SK-N-MC (cell line): Measurements from ENCODE around the gene LINC01488.

ENCODE experiments used
- DNase-seq: peaks from one replicate; pipeline ENCODE4 v3.0.0-alpha.2; 2011; ENCODE audit warnings: low read depth, low spot score
- H3K27ac ChIP-seq: fragments of 200-600 bp; sonication (generic); 2 replicates; pipeline ENCODE4 v1.5.1; 2016; ENCODE audit warnings: mixed run types
- H3K36me3 ChIP-seq: fragments of 200-600 bp; sonication (generic); 2 replicates; pipeline ENCODE4 v1.6.1; 2017; ENCODE audit warnings: antibody characterized with exemption, low read length, mixed read lengths; ENCODE audit not compliant: insufficient read depth
- H3K4me3 ChIP-seq: fragments of 200-600 bp; sonication (generic); 2 replicates; pipeline ENCODE4 v1.5.1; 2016
- H3K9ac ChIP-seq: fragments of 200-600 bp; sonication (generic); 2 replicates; pipeline ENCODE4 v1.8.0; 2017; ENCODE audit warnings: mixed run types, mixed read lengths; ENCODE audit not compliant: insufficient read length
- H3K9me3 ChIP-seq: fragments of 200-600 bp; sonication (generic); 2 replicates; pipeline ENCODE4 v1.6.1; 2017; ENCODE audit warnings: low read depth, mild to moderate bottlenecking, antibody characterized with exemption, low read length, moderate library complexity, mixed read lengths
- EZH2 ChIP-seq: fragments of 200-600 bp; sonication (generic); IDR thresholded peaks from one replicate; pipeline ENCODE4 v1.6.1; 2017; ENCODE audit warnings: antibody characterized with exemption
- FOXP2 ChIP-seq: optimal IDR thresholded peaks from 2 replicates; pipeline ENCODE3; 2011; ENCODE audit warnings: mild to moderate bottlenecking, moderate library complexity; ENCODE audit not compliant: insufficient read depth; ENCODE audit errors: extremely low read length, control extremely low read depth
- POLR2AphosphoS5 ChIP-seq: IDR thresholded peaks from 2 replicates; pipeline ENCODE4 v1.6.1; 2012; ENCODE audit warnings: mild to moderate bottlenecking, low read depth, low read length, borderline replicate concordance

LINC01488 gene

DNA sequence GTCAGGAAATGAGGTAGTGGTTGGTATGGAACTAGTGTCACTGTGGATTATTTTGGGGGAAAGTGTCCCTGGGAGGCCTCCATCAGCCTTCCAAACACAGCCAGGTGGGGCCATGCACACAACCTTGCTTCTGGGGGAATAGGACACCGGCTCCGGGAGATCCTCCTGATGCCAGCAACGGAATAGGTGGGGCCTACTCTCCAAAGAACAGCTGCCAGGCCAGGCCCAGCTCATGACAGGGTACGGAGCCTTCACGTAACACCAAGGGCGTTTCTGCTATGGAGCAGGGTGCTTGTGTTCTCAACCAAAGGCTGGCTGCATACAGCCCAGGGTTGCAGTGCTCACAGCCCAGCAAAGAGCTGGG lies 30.6 kb upstream of the LINC01488 start:
- Histone ChIP-seq H3K4me3 (no peak overlapping the region), H3K36me3 (no peaks in the 10 kb centered on the region), H3K9ac (no peak overlapping the region), H3K9me3 (no peaks in the 10 kb centered on the region), H3K27ac (no peak overlapping the region)
- TF ChIP-seq POLR2AphosphoS5 (no peak), FOXP2 (no peak), EZH2 (no peak)
- no peak for DNase-seq

DNA sequence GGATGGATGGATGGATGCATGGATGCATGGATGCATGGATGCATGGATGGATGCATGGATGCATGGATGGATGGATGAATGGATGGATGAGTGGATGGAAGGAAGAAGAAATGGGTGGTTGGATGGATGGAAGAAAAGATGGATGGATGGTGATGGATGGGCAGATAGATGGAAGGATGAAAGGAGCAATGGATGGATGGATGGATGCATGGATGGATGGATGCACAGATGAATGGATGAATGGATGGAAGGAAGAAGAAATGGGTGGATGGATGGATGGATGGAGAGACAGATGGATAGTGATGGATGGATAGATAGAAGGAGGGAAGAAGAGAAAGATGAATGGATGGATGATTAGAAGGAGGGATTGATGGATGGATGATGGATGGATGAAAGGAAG lies 30.2 kb upstream of the LINC01488 start:
- TF ChIP-seq EZH2 (no peak), FOXP2 (no peak), POLR2AphosphoS5 (no peak)
- DNase-seq: no peak
- Histone ChIP-seq H3K9ac (no peak overlapping the region), H3K27ac (no peak overlapping the region), H3K36me3 (no peaks in the 10 kb centered on the region), H3K9me3 (no peaks in the 10 kb centered on the region), H3K4me3 (no peak overlapping the region)

DNA sequence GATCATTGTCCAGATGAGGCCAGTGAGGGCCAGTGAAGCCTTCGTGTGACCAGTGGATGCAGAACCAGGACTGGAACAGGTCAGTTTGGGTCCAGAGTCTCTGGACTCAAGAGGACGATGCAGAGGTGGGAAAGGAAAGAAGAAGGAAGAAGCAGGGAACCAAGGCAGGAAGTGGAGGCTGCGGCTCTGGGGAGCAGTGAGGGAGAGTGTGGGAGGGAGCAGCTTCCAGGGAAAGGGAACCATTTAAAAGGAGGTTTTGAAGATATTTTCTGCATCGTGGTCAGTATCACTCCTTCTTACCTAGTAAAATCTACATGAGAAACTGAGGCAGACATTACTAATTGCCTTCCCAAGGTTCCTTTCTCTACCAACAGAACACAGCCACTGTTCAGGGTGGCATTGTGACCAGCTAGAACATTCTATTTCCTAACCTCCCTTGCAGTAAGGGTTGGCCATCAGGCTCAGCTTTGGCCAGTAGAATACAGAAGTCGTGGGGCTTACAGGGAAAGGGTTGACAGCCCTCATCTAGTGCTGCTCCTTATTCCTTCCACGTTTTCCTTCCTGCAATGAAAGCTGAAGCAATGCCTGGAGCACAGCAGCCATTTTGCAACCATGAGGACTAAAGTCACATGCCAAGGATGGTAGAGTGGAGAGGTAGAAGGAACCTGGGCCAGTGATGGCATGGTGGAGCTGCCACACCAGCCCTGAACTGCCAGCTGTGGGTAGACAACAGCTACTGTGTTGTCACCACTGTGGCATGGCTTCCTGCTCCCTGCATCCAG lies 29.1 kb upstream of the LINC01488 start:
- H3K27ac ChIP-seq: no peak overlapping the region
- TF ChIP-seq FOXP2 (no peak), POLR2AphosphoS5 (no peak), EZH2 (no peak)
- no peak for DNase-seq
- H3K4me3 ChIP-seq: no peak overlapping the region
- no peaks in the 10 kb centered on the region for H3K9me3 ChIP-seq
- H3K9ac ChIP-seq: no peak overlapping the region
- H3K36me3 ChIP-seq: no peaks in the 10 kb centered on the region

DNA sequence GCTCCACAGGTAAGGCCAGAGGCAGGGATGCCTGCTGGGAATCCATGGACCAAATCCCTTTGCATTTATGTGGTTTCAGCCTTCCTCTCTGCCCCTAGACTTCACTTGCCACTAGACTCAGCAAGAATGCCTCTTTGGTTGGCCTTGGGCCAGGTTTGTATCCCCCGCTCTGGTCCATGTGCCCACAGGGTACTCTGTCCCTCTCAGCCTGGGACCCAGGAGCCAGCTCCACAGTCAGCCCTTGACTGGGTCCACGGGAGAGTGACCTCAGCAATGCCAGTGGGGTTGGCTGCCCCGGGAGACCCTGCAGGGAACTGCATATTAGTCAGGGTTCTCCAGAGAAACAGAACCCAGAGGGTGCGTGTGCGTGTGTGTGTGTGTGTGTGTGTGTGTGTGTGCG lies 28.3 kb upstream of the LINC01488 start:
- Histone ChIP-seq H3K4me3 (no peak overlapping the region), H3K27ac (no peak overlapping the region), H3K9ac (no peak overlapping the region), H3K9me3 (no peaks in the 10 kb centered on the region), H3K36me3 (no peaks in the 10 kb centered on the region)
- no peak for DNase-seq
- TF ChIP-seq EZH2 (no peak), FOXP2 (no peak), POLR2AphosphoS5 (no peak)

DNA sequence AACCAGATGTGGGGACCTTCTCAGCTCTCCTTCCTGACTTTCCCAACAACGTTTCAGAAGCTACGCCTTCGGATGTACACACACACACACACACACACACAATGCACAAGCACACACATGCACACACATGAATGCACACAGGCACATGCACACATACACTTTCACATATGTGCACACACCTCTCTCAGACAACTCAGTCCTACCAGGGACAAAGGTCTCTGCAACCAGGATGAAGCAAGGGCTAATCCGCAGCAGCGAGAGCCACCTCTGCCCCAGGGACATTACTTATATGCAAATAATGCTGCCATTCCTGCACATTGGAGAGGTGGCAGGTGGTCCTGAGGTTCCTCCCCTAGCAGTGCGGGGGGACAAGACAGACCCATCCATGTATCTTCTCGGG lies 27.4 kb upstream of the LINC01488 start:
- Histone ChIP-seq H3K4me3 (no peak overlapping the region), H3K27ac (no peak overlapping the region), H3K36me3 (no peaks in the 10 kb centered on the region), H3K9me3 (no peaks in the 10 kb centered on the region), H3K9ac (no peak overlapping the region)
- no peak for TF ChIP-seq FOXP2
- TF ChIP-seq EZH2: no peak
- no peak for TF ChIP-seq POLR2AphosphoS5
- DNase-seq: no peak

DNA sequence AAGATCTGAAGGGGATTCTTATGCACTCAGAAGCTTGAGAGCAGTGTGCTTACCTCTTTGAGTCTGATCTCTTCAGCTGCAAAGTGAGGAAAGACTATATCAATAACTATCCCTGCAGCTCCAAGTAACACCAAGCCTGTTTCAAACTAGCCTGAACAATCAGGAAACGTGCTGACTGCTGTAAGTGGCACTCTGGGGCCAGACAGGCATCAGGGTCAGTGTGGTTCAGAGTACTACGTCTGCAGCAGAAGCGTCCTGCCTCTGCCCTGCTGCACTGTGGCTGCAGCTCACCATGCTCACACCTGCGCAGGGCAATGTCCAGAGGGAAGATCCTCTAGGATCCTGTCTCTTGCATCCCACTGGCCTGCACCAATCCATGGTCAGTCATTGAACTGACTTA lies 25.5 kb upstream of the LINC01488 start:
- TF ChIP-seq FOXP2: no peak
- TF ChIP-seq POLR2AphosphoS5: no peak
- TF ChIP-seq EZH2: no peak
- Histone ChIP-seq H3K27ac (no peak overlapping the region), H3K4me3 (no peak overlapping the region), H3K9ac (no peak overlapping the region), H3K36me3 (no peaks in the 10 kb centered on the region), H3K9me3 (no peaks in the 10 kb centered on the region)
- no peak for DNase-seq

DNA sequence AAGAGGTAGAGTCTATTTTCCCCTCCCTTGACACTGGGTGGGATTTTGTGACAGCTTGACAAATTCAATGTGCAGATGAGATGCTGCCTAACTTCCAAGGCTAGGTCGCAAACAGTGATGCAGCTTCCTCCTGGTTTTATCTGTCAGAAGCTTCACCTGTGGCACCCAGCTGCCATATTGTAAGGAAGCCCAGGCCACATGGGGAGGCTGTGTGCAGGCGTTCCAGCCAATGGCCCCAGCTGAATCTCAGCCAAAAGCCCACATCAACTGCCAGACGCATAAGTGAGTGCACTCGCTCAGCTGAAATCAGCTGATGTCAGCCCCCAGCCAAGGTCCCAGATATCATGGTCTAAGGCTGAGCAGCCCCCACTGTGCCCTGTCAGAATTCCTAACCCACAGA lies 24.8 kb upstream of the LINC01488 start:
- no peak for DNase-seq
- Histone ChIP-seq H3K4me3 (no peak overlapping the region), H3K36me3 (no peaks in the 10 kb centered on the region), H3K27ac (no peak overlapping the region), H3K9me3 (no peaks in the 10 kb centered on the region), H3K9ac (no peak overlapping the region)
- no peak for TF ChIP-seq POLR2AphosphoS5
- no peak for TF ChIP-seq EZH2
- TF ChIP-seq FOXP2: no peak

DNA sequence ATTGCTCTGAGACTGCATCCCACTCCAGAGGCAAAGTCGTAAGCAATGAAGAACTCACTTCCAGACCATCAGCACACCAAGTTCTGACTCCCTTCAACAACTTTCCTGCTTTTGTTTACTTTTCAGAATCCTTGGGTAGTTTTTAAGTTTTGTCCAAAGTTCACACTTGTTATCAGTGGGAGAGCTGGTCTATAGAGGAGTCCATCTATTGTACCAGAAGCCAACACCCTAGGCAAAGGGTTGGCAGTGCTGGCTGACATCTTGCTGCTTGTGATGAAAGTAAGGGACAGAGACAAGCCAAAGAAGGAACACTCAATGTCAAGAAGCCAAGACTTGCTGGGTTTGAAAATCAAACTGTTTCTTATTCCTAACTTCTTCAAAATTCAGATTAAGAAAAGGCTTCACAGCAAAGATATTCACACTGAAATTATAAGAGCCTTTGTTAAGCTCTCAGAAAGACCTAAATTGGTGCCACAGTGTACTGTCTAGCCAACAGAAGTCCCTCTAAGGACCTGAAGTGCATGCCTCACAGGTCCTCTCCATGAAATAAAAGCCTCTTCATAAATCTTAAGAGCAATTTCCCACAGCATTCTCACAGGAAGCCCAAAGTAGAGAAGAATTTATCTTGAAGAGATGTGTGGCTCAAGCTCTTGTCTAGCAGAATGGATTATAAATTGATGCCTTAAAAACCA lies 21.5 kb upstream of the LINC01488 start:
- Histone ChIP-seq H3K36me3 (no peaks in the 10 kb centered on the region), H3K9me3 (no peaks in the 10 kb centered on the region), H3K9ac (no peak overlapping the region), H3K27ac (no peak overlapping the region), H3K4me3 (no peak overlapping the region)
- TF ChIP-seq FOXP2 (no peak), POLR2AphosphoS5 (no peak), EZH2 (no peak)
- no peak for DNase-seq

DNA sequence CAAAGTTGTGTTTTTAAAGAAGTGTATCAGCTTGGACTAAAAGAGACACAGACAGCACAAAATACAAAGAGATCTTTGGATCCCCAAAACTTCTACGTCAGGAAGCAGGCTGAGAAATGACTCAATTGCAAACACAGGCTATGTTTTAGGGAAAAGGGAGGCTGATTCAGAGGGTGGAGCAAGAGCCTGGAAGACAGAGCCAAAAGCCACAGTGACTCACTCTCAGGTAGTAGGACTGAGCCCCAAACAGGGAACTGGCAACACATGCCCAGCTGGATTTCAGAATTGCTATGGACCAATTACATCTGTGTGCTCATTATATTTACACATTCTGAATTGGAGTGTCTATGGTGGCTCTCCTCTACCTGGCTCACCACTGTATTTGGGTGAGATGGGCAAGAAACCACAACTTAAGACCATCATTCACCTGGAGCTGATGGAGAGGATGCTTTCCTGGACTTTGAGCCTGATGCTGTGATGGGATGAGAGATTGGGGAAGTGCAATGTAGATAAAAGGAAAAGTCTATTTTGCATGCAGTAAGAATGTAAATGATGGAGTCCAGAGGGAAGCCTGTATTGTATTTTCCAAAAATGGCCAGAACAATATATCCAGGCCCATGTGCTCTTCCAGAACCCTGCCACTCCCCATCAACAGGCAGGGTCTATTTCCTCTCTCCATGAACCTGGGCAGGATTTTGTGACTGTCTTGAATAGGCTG lies 20.8 kb upstream of the LINC01488 start:
- H3K9me3 ChIP-seq: no peaks in the 10 kb centered on the region
- DNase-seq: no peak

More for the DNA sequence above, 20.8 kb upstream of the LINC01488 start:
- Histone ChIP-seq H3K9ac (no peak overlapping the region), H3K27ac (no peak overlapping the region), H3K36me3 (no peaks in the 10 kb centered on the region), H3K4me3 (no peak overlapping the region)
- TF ChIP-seq FOXP2 (no peak), EZH2 (no peak), POLR2AphosphoS5 (no peak)
